Gastrocnemius medialis (tissue), 4 donors: ENCODE data around the gene HEPHL1.

Experiments
- CTCF ChIP-seq, 5 experiments: fragments of 450-650 bp in 3 of 5; fragments of 200-600 bp in 2 of 5; sonication (generic) in 2 of 5; IDR thresholded peaks in 4 of 5; conservative IDR thresholded peaks in 1 of 5; 1 replicate in 4 of 5; 2 replicates in 1 of 5; pipeline ENCODE4 v1.5.1; 2016 to 2019; ENCODE audit warnings: antibody characterized with exemption in 5 of 5, mild to moderate bottlenecking in 3 of 5, moderate library complexity in 3 of 5
- POLR2A ChIP-seq, 2 donors: fragments of 450-650 bp; IDR thresholded peaks; one replicate each; pipeline ENCODE4 v1.6.1; 2017; ENCODE audit warnings: antibody characterized with exemption in 2 of 2, mild to moderate bottlenecking in 2 of 2, moderate library complexity in 2 of 2

- TF ChIP-seq CTCF (IDR thresholded peaks at IDR 0.05 in 4 of 5, conservative IDR thresholded peaks at IDR 0.05 in 1 of 5) = no peak
- no peak for TF ChIP-seq POLR2A (IDR thresholded peaks at IDR 0.05)
Observed at GRCh38 chr11:94030059-94030458, 8.9 kb downstream of the HEPHL1 start.
